ENCODE measurements around the gene NPNT.

DNA sequence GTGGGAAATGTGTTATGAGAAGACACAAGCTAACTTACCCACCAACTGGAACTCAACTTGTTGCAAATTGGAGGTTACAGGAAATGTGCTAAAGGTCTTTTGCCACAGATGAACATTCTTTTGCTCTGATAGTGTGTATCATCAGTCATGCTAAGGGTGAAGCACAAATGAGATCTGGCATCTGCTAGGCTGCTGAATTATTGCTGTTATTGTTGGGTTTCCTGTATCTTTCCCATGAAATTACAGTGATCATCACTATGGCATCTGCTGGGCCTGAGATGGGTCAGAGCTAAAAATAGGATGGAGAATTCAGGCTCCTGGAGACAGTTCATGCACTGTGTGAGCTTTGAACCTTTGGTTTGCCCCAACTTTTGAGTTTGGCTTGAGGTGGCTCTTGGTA lies 124.5 kb downstream of the NPNT start:
- TF ChIP-seq POLR2AphosphoS5 (IDR thresholded peaks at IDR 0.05; ENCODE audit: low read depth, low read length) (no peak), SIN3A (IDR thresholded peaks at IDR 0.05; ENCODE audit: borderline replicate concordance, insufficient read depth, low read length) (no peak), TAF1 (IDR thresholded peaks at IDR 0.05; ENCODE audit: borderline replicate concordance, insufficient read depth, low read length) (no peak), FOXP2 (optimal IDR thresholded peaks at IDR 0.05; ENCODE audit: borderline replicate concordance, extremely low read depth, extremely low read length, insufficient read depth) (no peak)
- TF ChIP-seq, protein P1, sequence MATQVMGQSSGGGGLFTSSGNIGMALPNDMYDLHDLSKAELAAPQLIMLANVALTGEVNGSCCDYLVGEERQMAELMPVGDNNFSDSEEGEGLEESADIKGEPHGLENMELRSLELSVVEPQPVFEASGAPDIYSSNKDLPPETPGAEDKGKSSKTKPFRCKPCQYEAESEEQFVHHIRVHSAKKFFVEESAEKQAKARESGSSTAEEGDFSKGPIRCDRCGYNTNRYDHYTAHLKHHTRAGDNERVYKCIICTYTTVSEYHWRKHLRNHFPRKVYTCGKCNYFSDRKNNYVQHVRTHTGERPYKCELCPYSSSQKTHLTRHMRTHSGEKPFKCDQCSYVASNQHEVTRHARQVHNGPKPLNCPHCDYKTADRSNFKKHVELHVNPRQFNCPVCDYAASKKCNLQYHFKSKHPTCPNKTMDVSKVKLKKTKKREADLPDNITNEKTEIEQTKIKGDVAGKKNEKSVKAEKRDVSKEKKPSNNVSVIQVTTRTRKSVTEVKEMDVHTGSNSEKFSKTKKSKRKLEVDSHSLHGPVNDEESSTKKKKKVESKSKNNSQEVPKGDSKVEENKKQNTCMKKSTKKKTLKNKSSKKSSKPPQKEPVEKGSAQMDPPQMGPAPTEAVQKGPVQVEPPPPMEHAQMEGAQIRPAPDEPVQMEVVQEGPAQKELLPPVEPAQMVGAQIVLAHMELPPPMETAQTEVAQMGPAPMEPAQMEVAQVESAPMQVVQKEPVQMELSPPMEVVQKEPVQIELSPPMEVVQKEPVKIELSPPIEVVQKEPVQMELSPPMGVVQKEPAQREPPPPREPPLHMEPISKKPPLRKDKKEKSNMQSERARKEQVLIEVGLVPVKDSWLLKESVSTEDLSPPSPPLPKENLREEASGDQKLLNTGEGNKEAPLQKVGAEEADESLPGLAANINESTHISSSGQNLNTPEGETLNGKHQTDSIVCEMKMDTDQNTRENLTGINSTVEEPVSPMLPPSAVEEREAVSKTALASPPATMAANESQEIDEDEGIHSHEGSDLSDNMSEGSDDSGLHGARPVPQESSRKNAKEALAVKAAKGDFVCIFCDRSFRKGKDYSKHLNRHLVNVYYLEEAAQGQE (IDR thresholded peaks at IDR 0.05; ENCODE audit: insufficient read depth in 1 of 2, low read depth in 2 of 2, low read length in 2 of 2), result no peak
